ENCODE measurements around the gene MIA. TPM values are rescaled to one million over a fixed set of nuclear protein-coding genes. Genes with fewer than 3 reads are reported as not detected.
"Not testable (repeated sequence)": the region's sequence is repeated elsewhere in the genome, so short reads cannot be mapped to it uniquely, and the experiment has no call there.

Gene MIA
- total and polyA plus RNA-seq, 2 donors (not counting 1 experiment from before 2014, with no cell fraction given), result 0.37 to 5.7 TPM

DNA sequence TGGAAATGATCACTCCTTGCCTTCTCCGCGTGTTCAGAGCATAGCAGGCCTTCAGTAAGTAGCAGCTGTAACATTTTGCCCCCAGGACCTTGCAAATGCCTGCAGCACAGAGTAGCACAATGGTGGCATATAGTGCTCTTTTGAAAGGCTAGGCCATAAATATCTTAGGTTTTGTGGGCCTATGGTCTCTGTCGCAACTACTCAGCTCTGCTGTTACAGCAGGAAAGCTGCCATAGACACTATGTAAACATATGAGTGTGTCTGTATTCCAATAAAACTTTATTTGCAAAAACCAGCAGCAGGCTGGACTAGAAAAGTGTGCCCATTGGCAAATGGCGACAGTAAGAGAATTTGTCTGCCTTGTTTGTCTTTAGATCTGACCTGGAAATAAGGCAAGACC, 49.0 kb upstream of the MIA start:
- Histone ChIP-seq H3K27ac (ENCODE audit: low read length in 2 of 2) (no peak overlapping the region), H3K79me2 (ENCODE audit: control insufficient read depth, insufficient read depth, low read length) (peaks cover 27% of the 10 kb centered on the region), H3K4me1 (ENCODE audit: control insufficient read depth in 2 of 2, insufficient read depth in 2 of 2, low read length in 2 of 2) (no peaks in the 10 kb centered on the region), H3K9me3 (ENCODE audit: control extremely low read depth in 1 of 3, control insufficient read depth in 2 of 3, insufficient read depth in 1 of 3, low read length in 2 of 3) (peaks cover 0 to 3% (median 0%) of the 10 kb centered on the region in 3 donors), H2AFZ (ENCODE audit: insufficient read depth, low read depth, low read length, poor library complexity, severe bottlenecking) (no peak overlapping the region), H3K36me3 (replicated peaks in 1 of 2; ENCODE audit: control extremely low read depth in 1 of 2, control insufficient read depth in 1 of 2, extremely low read depth in 1 of 2, insufficient read depth in 2 of 2, low read length in 1 of 2) (peaks cover 0 to 46% of the 10 kb centered on the region in 2 experiments), H3K4me3 (ENCODE audit: control extremely low read depth in 1 of 5, extremely low read depth in 1 of 5, insufficient read depth in 1 of 5, low read depth in 2 of 5, low read length in 4 of 5) (no peak overlapping the region), H3K27me3 (replicated peaks in 1 of 4; ENCODE audit: control extremely low read depth in 1 of 4, control insufficient read depth in 3 of 4, insufficient read depth in 4 of 4, low read length in 3 of 4) (no peaks in the 10 kb centered on the region), H4K20me1 (ENCODE audit: control insufficient read depth, insufficient read depth, low read length, poor library complexity, severe bottlenecking) (peaks cover 14% of the 10 kb centered on the region), H3K9ac (ENCODE audit: low read length) (no peak overlapping the region), H3K4me2 (replicated peaks; ENCODE audit: low read depth, low read length, poor library complexity, severe bottlenecking) (no peak overlapping the region)
- ATAC-seq (ENCODE audit: low read depth), result no peak
- WGBS (ENCODE audit: insufficient coverage), result no CpG with 5 or more reads among the region's 4 CpGs
- Mint-ChIP-seq H3K27ac (no peak overlapping the region), H3K9me3 (ENCODE audit: insufficient read depth) (no peaks in the 10 kb centered on the region), H3K27me3 (no peaks in the 10 kb centered on the region), H3K4me3 (no peak overlapping the region), H3K4me1 (peaks cover 14% of the 10 kb centered on the region)
- CTCF ChIA-PET, result no interaction called here
- intact Hi-C loops (cut with micrococcal nuclease), result no loop called here
- TF ChIP-seq, protein P1, sequence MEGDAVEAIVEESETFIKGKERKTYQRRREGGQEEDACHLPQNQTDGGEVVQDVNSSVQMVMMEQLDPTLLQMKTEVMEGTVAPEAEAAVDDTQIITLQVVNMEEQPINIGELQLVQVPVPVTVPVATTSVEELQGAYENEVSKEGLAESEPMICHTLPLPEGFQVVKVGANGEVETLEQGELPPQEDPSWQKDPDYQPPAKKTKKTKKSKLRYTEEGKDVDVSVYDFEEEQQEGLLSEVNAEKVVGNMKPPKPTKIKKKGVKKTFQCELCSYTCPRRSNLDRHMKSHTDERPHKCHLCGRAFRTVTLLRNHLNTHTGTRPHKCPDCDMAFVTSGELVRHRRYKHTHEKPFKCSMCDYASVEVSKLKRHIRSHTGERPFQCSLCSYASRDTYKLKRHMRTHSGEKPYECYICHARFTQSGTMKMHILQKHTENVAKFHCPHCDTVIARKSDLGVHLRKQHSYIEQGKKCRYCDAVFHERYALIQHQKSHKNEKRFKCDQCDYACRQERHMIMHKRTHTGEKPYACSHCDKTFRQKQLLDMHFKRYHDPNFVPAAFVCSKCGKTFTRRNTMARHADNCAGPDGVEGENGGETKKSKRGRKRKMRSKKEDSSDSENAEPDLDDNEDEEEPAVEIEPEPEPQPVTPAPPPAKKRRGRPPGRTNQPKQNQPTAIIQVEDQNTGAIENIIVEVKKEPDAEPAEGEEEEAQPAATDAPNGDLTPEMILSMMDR (IDR thresholded peaks at IDR 0.05), result no peak
- TF ChIP-seq EZH2 (IDR thresholded peaks at IDR 0.05; ENCODE audit: borderline replicate concordance, insufficient read depth, low read depth, low read length, poor library complexity, severe bottlenecking), result no peak
- DNase-seq, result no peak
- POLR2A ChIA-PET, result no interaction called here

DNA sequence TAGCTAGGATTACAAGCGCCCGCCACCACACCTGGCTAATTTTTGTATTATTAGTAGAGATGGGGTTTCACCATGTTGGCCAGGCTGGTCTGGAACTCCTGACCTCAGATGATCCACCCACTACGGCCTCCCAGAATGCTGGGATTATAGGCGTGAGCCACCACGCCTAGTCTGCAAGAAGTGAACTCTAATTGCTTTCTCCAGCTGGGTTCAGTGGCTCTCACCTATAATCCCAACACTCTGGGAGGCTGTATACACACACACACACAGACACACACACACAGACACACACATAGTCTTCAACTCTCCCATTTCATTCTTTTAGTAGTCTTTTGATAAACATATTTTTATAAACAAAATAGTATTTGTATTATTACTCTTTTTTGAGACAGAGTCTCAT, 45.3 kb upstream of the MIA start:
- POLR2A ChIA-PET; H3K27me3 ChIP-seq (replicated peaks in 1 of 4; ENCODE audit: control extremely low read depth in 1 of 4, control insufficient read depth in 3 of 4, insufficient read depth in 4 of 4, low read length in 3 of 4); H3K79me2 ChIP-seq (ENCODE audit: control insufficient read depth, insufficient read depth, low read length); ATAC-seq (ENCODE audit: low read depth); H3K9ac ChIP-seq (ENCODE audit: low read length); DNase-seq; H4K20me1 ChIP-seq (ENCODE audit: control insufficient read depth, insufficient read depth, low read length, poor library complexity, severe bottlenecking); H3K9me3 ChIP-seq (ENCODE audit: control extremely low read depth in 1 of 3, control insufficient read depth in 2 of 3, insufficient read depth in 1 of 3, low read length in 2 of 3); H3K27ac ChIP-seq (ENCODE audit: low read length in 2 of 2); H3K9me3 Mint-ChIP-seq (ENCODE audit: insufficient read depth); H3K27me3 Mint-ChIP-seq; H3K4me3 ChIP-seq (ENCODE audit: control extremely low read depth in 1 of 5, extremely low read depth in 1 of 5, insufficient read depth in 1 of 5, low read depth in 2 of 5, low read length in 4 of 5); H3K4me3 Mint-ChIP-seq; H2AFZ ChIP-seq (ENCODE audit: insufficient read depth, low read depth, low read length, poor library complexity, severe bottlenecking); intact Hi-C loops (cut with micrococcal nuclease); H3K4me1 Mint-ChIP-seq; H3K4me2 ChIP-seq (replicated peaks; ENCODE audit: low read depth, low read length, poor library complexity, severe bottlenecking); H3K4me1 ChIP-seq (ENCODE audit: control insufficient read depth in 2 of 2, insufficient read depth in 2 of 2, low read length in 2 of 2); H3K27ac Mint-ChIP-seq: not testable (repeated sequence)
- CTCF ChIA-PET, result interaction anchor here (0.7 to 1.6 kb wide), 4 partner anchors 11 to 89 kb away, joined by 3 to 5 read pairs (median 4); no protein-coding TSS in a partner anchor
- H3K36me3 ChIP-seq (replicated peaks in 1 of 2; ENCODE audit: control extremely low read depth in 1 of 2, control insufficient read depth in 1 of 2, extremely low read depth in 1 of 2, insufficient read depth in 2 of 2, low read length in 1 of 2), result peaks cover 0 to 60% of the 10 kb centered on the region in 2 experiments
- 93% methylated on average over 3 of the region's 5 CpGs for WGBS (ENCODE audit: insufficient coverage)

DNA sequence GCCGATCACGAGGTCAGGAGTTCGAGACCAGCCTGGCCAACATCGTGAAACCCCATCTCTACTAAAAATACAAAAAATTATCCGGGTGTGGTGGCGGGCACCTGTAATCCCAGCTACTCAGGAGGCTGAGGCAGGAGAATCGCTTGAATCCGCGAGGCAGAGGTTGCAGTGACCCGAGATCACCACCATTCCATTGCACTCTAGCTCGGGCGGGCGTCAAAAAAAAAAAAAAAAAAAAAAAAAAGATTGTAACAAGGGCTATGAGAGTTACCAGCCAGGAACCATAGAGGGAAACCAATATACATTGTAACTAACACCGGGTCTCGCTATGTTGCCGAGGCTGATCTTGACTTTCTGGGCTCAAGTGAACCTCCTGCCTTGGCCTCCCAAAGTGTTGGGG, 43.0 kb upstream of the MIA start:
- H3K79me2 ChIP-seq (ENCODE audit: control insufficient read depth, insufficient read depth, low read length); H3K4me2 ChIP-seq (replicated peaks; ENCODE audit: low read depth, low read length, poor library complexity, severe bottlenecking); H4K20me1 ChIP-seq (ENCODE audit: control insufficient read depth, insufficient read depth, low read length, poor library complexity, severe bottlenecking); H3K9me3 ChIP-seq (ENCODE audit: control extremely low read depth in 1 of 3, control insufficient read depth in 2 of 3, insufficient read depth in 1 of 3, low read length in 2 of 3); H3K9ac ChIP-seq (ENCODE audit: low read length); H3K27ac Mint-ChIP-seq; H3K27me3 ChIP-seq (replicated peaks in 1 of 4; ENCODE audit: control extremely low read depth in 1 of 4, control insufficient read depth in 3 of 4, insufficient read depth in 4 of 4, low read length in 3 of 4); H2AFZ ChIP-seq (ENCODE audit: insufficient read depth, low read depth, low read length, poor library complexity, severe bottlenecking); H3K4me3 ChIP-seq (ENCODE audit: control extremely low read depth in 1 of 5, extremely low read depth in 1 of 5, insufficient read depth in 1 of 5, low read depth in 2 of 5, low read length in 4 of 5); intact Hi-C loops (cut with micrococcal nuclease); H3K4me1 Mint-ChIP-seq; H3K4me1 ChIP-seq (ENCODE audit: control insufficient read depth in 2 of 2, insufficient read depth in 2 of 2, low read length in 2 of 2); H3K27me3 Mint-ChIP-seq; H3K4me3 Mint-ChIP-seq; H3K9me3 Mint-ChIP-seq (ENCODE audit: insufficient read depth); H3K27ac ChIP-seq (ENCODE audit: low read length in 2 of 2); DNase-seq; ATAC-seq (ENCODE audit: low read depth): not testable (repeated sequence)
- ChIA-PET POLR2A (interaction anchor here (0.8 kb wide), 1 partner anchor 22 kb away, joined by 4 read pairs; no protein-coding TSS in a partner anchor), CTCF (interaction anchor here (1.8 to 1.9 kb wide), 2 partner anchors 69 to 87 kb away, joined by 6 read pairs; no protein-coding TSS in a partner anchor)
- 100% methylated on average over 7 of the region's 16 CpGs for WGBS (ENCODE audit: insufficient coverage)
- H3K36me3 ChIP-seq (replicated peaks in 1 of 2; ENCODE audit: control extremely low read depth in 1 of 2, control insufficient read depth in 1 of 2, extremely low read depth in 1 of 2, insufficient read depth in 2 of 2, low read length in 1 of 2), result peaks cover 0 to 64% of the 10 kb centered on the region in 2 experiments
